NB4 (cell line): ENCODE results near the gene NACC2.

Source experiments
- MYC ChIP-seq: IDR thresholded peaks from 2 replicates; pipeline ENCODE4 v1.6.1; 2011; ENCODE audit warnings: low read depth, low read length
- POLR2A ChIP-seq: IDR thresholded peaks from 2 replicates; pipeline ENCODE4 v1.6.1; 2011; ENCODE audit warnings: mild to moderate bottlenecking; ENCODE audit not compliant: insufficient read length; ENCODE audit errors: extremely low read depth
- TF ChIP-seq, protein P1 (sequence below): IDR thresholded peaks from one replicate; pipeline ENCODE4 v1.5.1; 2012; ENCODE audit warnings: low read depth, low read length

GRCh38 chr9:135988493-135988892 is 106.6 kb downstream of the NACC2 start:
- TF ChIP-seq, protein P1, sequence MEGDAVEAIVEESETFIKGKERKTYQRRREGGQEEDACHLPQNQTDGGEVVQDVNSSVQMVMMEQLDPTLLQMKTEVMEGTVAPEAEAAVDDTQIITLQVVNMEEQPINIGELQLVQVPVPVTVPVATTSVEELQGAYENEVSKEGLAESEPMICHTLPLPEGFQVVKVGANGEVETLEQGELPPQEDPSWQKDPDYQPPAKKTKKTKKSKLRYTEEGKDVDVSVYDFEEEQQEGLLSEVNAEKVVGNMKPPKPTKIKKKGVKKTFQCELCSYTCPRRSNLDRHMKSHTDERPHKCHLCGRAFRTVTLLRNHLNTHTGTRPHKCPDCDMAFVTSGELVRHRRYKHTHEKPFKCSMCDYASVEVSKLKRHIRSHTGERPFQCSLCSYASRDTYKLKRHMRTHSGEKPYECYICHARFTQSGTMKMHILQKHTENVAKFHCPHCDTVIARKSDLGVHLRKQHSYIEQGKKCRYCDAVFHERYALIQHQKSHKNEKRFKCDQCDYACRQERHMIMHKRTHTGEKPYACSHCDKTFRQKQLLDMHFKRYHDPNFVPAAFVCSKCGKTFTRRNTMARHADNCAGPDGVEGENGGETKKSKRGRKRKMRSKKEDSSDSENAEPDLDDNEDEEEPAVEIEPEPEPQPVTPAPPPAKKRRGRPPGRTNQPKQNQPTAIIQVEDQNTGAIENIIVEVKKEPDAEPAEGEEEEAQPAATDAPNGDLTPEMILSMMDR: no peak
- TF ChIP-seq POLR2A (no peak), MYC (no peak)
